GM19193 (cell line): ENCODE measurements around the gene ATP1A4.

Experiments
- POLR2A ChIP-seq: IDR thresholded peaks from 4 replicates; pipeline ENCODE4 v1.6.1; 2011; ENCODE audit not compliant: insufficient read depth, insufficient read length; ENCODE audit errors: extremely low read depth

ATP1A4 gene

DNA sequence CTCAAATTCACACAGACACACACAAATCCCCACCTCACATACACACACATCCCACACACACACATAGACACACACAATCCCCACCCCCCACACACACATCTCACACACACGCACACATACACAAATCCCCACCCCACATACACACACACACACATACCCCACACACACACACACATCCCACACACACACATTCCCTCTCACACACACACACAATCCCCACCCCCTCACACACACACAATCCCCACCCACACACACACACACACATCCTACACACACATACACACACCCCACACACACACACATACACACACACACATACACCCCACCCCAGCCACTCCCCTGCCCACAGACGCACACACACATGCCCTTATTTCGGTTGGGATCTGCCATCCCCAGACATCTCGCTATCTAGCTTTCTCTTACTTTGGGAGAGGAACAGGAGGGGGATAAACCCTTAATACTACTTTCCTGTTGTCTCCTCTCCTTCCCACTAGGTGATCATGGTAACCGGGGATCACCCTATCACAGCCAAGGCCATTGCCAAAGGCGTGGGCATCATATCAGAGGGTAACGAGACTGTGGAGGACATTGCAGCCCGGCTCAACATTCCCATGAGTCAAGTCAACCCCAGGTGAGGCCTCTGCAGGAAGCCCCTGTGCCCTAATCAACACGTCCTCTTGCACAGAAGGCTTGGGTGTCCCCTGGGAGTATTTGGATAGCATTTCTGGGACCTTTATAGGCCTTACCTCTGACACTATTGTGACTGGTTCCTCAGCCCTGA is 17.2 kb upstream of the ATP1A4 start:
- no peak for TF ChIP-seq POLR2A

- no peak for TF ChIP-seq POLR2A
Measured at GRCh38 chr1:160134791-160135572, 16.4 kb upstream of the ATP1A4 start.

DNA sequence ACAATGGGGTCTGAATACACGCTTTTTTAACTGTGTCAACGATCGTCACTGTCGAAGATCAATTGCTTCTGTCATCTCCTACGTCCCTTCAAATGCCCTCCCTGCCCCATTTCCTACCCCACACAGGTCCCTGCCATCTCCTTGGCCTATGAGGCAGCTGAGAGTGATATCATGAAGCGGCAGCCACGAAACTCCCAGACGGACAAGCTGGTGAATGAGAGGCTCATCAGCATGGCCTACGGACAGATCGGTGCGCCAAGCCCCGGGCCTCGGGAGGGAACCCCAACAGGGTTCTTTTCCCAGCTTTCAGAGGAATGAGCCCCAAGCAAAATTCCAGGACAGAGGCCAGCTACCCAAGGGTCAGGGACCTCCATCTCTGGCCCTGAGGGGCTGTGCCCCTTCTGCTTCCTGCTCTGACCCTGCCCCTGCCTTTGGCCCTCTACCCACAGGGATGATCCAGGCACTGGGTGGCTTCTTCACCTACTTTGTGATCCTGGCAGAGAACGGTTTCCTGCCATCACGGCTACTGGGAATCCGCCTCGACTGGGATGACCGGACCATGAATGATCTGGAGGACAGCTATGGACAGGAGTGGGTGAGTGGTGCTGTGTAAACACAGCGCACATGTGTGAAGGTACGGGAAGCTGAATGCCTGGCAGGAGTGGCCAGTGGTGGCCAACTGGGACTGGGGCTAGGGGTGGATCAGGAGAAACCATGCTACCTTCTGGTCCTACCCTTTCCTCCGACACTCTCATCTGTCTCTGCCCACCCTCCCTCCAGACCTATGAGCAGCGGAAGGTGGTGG is 15.1 kb upstream of the ATP1A4 start:
- TF ChIP-seq POLR2A, result no peak

GRCh38 chr1:160136926-160137200 is 14.5 kb upstream of the ATP1A4 start:
- no peak for TF ChIP-seq POLR2A

DNA sequence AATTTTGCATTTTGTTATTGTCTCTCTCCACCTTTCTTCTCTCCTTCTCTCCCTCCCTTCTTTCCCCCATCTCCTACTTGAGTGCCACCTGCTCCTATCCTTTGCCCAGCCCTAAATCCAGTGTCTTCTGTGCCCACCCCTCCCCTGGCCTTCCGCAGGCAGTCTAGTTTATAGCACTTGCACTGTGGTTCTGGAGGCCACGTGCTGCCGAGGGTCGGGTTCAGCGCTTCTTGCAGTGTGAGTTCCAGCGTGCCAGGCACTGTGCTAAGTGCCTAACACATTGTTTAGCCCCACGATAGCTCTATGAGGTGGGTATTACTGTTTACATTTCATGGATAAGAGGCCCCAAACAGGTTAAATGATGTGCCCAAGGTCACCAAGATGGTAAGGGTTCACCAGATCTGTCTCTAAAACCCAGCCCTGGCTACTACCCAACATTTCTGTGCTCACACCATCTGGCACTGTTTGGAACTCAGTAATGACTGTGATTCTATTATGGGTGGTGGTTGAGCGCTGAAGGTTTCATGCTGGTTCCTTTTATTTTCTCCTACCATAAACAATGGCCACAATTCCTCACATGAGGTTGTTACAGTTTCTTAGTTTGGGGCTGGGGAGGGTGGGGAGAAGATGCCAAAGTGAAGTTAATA is 14.1 kb upstream of the ATP1A4 start:
- no peak for TF ChIP-seq POLR2A

DNA sequence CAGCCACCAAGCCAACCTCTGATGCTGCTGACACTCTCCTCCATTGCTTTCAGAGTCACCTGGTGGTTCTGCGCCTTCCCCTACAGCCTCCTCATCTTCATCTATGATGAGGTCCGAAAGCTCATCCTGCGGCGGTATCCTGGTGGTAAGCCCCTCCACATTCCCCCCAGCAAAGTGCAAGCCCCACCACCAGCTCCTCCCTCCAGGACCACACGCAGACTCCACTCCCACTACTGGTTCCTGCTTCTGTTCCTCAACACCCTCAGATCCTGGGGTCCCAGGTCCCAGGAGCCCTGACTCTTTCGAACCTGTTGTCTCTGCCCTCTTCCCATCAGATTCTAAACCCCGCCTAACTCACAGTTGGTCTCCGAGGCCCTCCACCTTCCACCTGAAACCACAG is 11.6 kb upstream of the ATP1A4 start:
- no peak for TF ChIP-seq POLR2A

GRCh38 chr1:160143695-160144094 is 7.7 kb upstream of the ATP1A4 start:
- TF ChIP-seq POLR2A, result no peak

DNA sequence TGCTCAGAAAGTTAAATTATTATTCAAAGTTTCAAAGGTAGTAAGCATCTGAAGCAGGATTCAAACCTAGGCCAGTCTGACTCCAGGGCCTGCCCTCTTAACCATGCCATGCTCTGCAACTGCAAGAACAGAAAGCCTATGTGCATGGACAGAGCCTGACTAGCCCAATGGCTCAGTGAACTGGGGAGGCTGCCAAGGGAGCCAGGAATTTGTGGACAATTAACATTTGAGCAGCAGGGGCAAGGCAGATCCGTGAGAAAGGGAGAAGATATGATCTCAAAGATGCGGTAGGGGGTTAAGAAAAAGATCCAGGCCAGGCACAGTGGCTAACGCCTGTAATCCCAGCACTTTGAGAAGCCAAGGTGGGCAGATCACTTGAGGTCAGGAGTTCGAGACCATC is 6.5 kb upstream of the ATP1A4 start:
- TF ChIP-seq POLR2A, result no peak

- no peak for TF ChIP-seq POLR2A
Measured at GRCh38 chr1:160146107-160146506, 5.3 kb upstream of the ATP1A4 start.

DNA sequence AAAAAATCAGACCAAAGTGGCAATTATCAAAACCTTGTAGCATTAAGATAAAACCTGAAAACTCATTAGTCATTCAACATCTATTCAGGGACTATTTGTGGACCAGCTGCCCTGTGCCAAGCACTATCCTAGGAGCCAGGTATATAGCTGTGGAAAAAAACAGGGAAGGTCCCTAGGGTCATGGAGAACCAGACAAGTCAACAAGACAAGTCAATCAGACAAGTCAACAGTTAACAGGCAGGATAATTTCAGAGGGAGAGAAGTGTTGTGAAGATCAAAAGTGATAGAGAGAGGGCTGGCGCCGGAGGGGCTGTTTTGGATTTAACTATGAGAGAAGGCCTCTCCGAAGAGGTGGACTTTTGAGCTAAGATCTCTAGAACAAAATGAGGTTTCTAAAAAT is 3.3 kb upstream of the ATP1A4 start:
- no peak for TF ChIP-seq POLR2A

DNA sequence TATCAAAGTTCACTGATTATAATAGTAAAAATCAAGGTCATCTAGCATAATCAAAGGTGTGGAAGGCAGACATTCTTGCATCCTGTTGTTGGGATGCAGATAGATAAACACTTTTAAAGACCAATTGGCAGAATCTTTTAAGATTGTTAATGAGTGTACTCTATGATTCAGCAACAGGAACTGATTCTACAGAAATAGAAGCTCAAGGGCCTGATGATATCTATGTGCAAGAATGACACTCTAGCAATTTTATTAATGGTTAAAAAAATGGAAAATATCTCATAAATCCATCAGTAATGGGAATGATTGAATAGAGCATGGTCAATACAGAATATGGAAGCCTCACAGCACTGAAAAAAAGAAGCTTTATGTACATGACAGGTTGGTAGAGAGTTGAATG is 2.2 kb upstream of the ATP1A4 start:
- no peak for TF ChIP-seq POLR2A

DNA sequence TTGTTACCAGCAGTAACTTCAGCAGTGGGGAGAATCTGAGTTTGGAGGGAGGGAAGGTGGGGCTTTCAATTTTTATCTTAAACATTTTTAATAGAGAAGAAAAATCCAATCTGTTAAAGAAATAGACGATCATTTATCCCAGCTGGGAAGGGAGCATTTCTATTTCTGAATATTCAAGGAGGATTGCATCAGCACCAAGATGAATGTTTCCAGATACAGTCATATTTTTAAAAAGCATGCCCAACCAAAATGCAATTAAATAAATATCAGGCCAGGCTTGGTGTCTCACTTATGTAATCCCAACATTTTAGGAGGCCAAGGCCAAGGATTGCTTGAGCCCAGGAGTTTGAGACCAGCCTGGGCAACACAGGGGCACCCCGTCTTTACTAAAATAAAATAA is 1.7 kb upstream of the ATP1A4 start:
- no peak for TF ChIP-seq POLR2A

GRCh38 chr1:160154790-160155189 is 3.4 kb downstream of the ATP1A4 start:
- no peak for TF ChIP-seq POLR2A

DNA sequence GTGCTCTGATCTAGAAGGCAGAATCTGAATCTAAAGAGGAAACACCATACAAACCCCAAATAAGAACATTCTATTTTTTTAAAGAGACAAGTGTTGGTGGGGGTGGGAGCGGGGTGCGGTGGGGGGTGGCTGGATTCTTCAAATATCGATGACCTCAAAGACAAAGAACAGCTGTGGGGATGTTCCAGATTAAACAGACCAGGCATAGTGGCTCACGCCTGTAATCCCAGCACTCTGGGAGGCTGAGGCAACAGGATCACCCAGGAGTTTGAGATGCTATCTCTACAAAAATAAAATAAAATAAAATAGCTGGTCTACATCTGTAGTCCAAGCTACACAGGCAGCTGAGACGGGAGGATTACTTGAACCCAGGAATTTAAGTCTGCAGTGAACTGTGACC is 5.0 kb downstream of the ATP1A4 start:
- no peak for TF ChIP-seq POLR2A

GRCh38 chr1:160157174-160157573 is 5.8 kb downstream of the ATP1A4 start:
- TF ChIP-seq POLR2A, result no peak
